ENCODE measurements around the gene C1orf122.
"Not testable (repeated sequence)": the region's sequence is repeated elsewhere in the genome, so short reads cannot be mapped to it uniquely, and the experiment has no call there.

Gene C1orf122

GRCh38 chr1:37807555-37808368 is at the start of gene C1orf122, which contains the start of gene YRDC:
TSS of gene C1orf122 (plus strand) at chr1:37807790. CDS start at chr1:37808405, 615 bp downstream.
TSS of gene YRDC (minus strand) at chr1:37808208. CDS start at chr1:37808180, 28 bp downstream.
- peak; percentile 92 for DNase-seq (ENCODE audit: low read depth)

- no peak for DNase-seq (ENCODE audit: low read depth)
Observed at GRCh38 chr1:37759451-37759850, 48.1 kb upstream of the C1orf122 start.

- DNase-seq (ENCODE audit: low read depth), result no peak
Observed at GRCh38 chr1:37761416-37762095, 46.0 kb upstream of the C1orf122 start.

- no peak for DNase-seq (ENCODE audit: low read depth)
Observed at GRCh38 chr1:37762516-37762915, 45.1 kb upstream of the C1orf122 start.

- no peak for DNase-seq (ENCODE audit: low read depth)
Observed at GRCh38 chr1:37763791-37764413, 43.7 kb upstream of the C1orf122 start.

GRCh38 chr1:37764414-37764825 is 43.2 kb upstream of the C1orf122 start:
- DNase-seq (ENCODE audit: low read depth), result no peak

GRCh38 chr1:37764888-37765441 is 42.6 kb upstream of the C1orf122 start, which contains the start of gene EPHA10:
TSS of gene EPHA10 (minus strand) at chr1:37765120. CDS start at chr1:37765066, 54 bp downstream.
- no peak for DNase-seq (ENCODE audit: low read depth)

- DNase-seq (ENCODE audit: low read depth), result no peak
Observed at GRCh38 chr1:37765916-37766664, 41.5 kb upstream of the C1orf122 start.

GRCh38 chr1:37767488-37767887 is 40.1 kb upstream of the C1orf122 start:
- no peak for DNase-seq (ENCODE audit: low read depth)

- DNase-seq (ENCODE audit: low read depth), result not testable (repeated sequence)
Observed at GRCh38 chr1:37771440-37771839, 36.1 kb upstream of the C1orf122 start.

GRCh38 chr1:37776946-37777516 is 30.6 kb upstream of the C1orf122 start:
- no peak for DNase-seq (ENCODE audit: low read depth)

- DNase-seq (ENCODE audit: low read depth), result no peak
Observed at GRCh38 chr1:37778654-37779053, 28.9 kb upstream of the C1orf122 start.

- DNase-seq (ENCODE audit: low read depth), result no peak
Observed at GRCh38 chr1:37782491-37782890, 25.1 kb upstream of the C1orf122 start.

- no peak for DNase-seq (ENCODE audit: low read depth)
Observed at GRCh38 chr1:37792943-37793686, 14.5 kb upstream of the C1orf122 start.

- no peak for DNase-seq (ENCODE audit: low read depth)
Observed at GRCh38 chr1:37793773-37794371, 13.7 kb upstream of the C1orf122 start, which contains the start of gene MANEAL. TSS of gene MANEAL (plus strand) at chr1:37793847. CDS start at chr1:37794183, 336 bp downstream.

- DNase-seq (ENCODE audit: low read depth), result no peak
Observed at GRCh38 chr1:37794372-37795339, 12.9 kb upstream of the C1orf122 start.

- peak; percentile 31 for DNase-seq (ENCODE audit: low read depth)
Observed at GRCh38 chr1:37795340-37796125, 12.1 kb upstream of the C1orf122 start.

Measured in activated T-cell treated with anti-CD3 and anti-CD28 coated beads for 24 hours (primary cell).